Thyroid gland (tissue), 4 donors: ENCODE measurements around the gene ALPK3. TPM values are rescaled to one million over a fixed set of nuclear protein-coding genes. Genes with fewer than 3 reads are reported as not detected.

Experiments
- DNase-seq, 2 donors: peaks; one replicate each; pipeline ENCODE4 v3.0.0-alpha.2; 2019
- H3K27ac ChIP-seq, 3 donors: fragments of 200-600 bp; sonication (generic); 1 replicate in 2 of 3; 2 replicates in 1 of 3; pipeline ENCODE4 v1.5.1; 2016 to 2019; ENCODE audit warnings: mild to moderate bottlenecking in 1 of 3, moderate library complexity in 1 of 3
- H3K27me3 ChIP-seq: fragments of 200-600 bp; sonication (generic); one replicate; pipeline ENCODE4 v1.5.1; 2019
- H3K36me3 ChIP-seq, 2 donors: fragments of 200-600 bp; sonication (generic); one replicate each; pipeline ENCODE4 v1.5.1; 2016 to 2019
- H3K4me1 ChIP-seq, 2 donors: fragments of 200-600 bp; sonication (generic); one replicate each; pipeline ENCODE4 v1.5.1; 2017 to 2019
- H3K4me3 ChIP-seq, 3 donors: fragments of 200-600 bp; sonication (generic); replicated peaks in 1 of 3; 1 replicate in 2 of 3; 2 replicates in 1 of 3; pipeline ENCODE4 v1.5.1; 2016; ENCODE audit warnings: mild to moderate bottlenecking in 1 of 3
- H3K9me3 ChIP-seq: fragments of 200-600 bp; sonication (generic); one replicate; pipeline ENCODE4 v1.5.1; 2017
- POLR2A ChIP-seq, 2 donors: fragments of 450-650 bp; IDR thresholded peaks; one replicate each; pipeline ENCODE4 v1.6.1; 2017; ENCODE audit warnings: antibody characterized with exemption in 2 of 2, mild to moderate bottlenecking in 2 of 2, moderate library complexity in 1 of 2
- WGBS, 2 donors: methylation state at CpG; one replicate each; pipeline ENCODE4 v1.1.5; 2017; 5-methylcytosine and 5-hydroxymethylcytosine counted together
- intact Hi-C: fragments of 100-400 bp; cut with DNase I; formaldehyde crosslinking; loops from one replicate; pipeline ENCODE4 v1.15.1; 2023
- total RNA-seq, 4 donors: library from RNA; depleted of rRNA; stranded (reverse); fragments of >200 nt; gene quantifications; one replicate each; pipeline ENCODE4 v1.2.3, GENCODE V29; 2016
- TF ChIP-seq, protein P1 (sequence below), 6 experiments: fragments of 200-600 bp in 3 of 6; fragments of 450-650 bp in 3 of 6; sonication (generic) in 3 of 6; IDR thresholded peaks; one replicate each; pipeline ENCODE4 v1.5.1; 2016 to 2019; ENCODE audit warnings: antibody characterized with exemption in 6 of 6, mild to moderate bottlenecking in 2 of 6, inconsistent platforms in 1 of 6, moderate library complexity in 1 of 6

Gene ALPK3
- total RNA-seq, 4 donors from 2014 or later, result 5.8 to 10.4 (median 7.4) TPM

DNA sequence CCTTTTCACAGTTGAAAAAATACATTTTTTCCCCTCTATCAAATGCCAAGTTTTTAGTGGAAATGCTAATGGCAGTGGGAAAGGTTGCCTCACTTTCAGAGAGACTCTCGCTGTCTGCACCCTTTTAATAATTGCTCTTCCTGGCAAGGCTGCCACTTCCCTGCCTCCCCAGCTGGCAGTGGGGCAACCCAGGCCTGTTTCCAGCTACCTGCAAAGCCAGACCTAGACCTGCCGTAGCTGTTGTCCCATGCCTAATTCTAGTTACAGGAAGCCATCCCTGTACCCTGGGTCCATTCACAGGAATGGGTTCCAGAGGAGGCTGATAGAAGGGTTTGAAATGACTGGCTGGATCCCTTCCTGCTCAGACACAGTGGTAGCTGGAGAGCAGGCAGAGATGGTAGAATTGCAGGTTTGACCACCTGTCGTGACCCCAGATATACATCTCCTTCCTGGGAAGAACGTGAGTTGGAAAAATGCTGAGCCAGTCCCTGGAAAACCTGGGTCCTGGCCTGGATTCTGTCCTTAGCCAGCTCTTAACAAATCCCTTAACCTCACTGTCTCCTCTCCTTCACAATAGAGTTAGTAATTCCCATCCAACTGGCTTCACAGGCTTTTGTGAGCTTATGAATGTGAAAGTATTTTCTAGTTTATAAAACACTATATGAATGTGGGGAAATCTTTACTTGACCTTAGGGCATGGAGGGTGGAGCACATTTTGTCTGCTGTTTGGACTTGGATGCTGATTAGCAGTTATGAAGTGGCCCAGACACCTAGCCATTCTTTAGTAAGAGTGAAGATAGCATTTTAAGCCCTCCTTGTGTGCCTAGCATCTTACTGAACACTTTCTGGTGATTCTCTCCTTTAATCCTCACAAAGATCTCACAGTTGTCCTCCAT is 12.9 kb upstream of the ALPK3 start:
- WGBS, 2 donors, result 85 to 87% methylated on average over 4 of the region's 4 CpGs
- no peaks in the 10 kb centered on the region for H3K27me3 ChIP-seq
- H3K4me3 ChIP-seq, result no peak overlapping the region
- intact Hi-C loops, result no loop called here
- no peaks in the 10 kb centered on the region for H3K4me1 ChIP-seq
- no peak overlapping the region for H3K27ac ChIP-seq
- no peak for DNase-seq
- TF ChIP-seq, protein P1, sequence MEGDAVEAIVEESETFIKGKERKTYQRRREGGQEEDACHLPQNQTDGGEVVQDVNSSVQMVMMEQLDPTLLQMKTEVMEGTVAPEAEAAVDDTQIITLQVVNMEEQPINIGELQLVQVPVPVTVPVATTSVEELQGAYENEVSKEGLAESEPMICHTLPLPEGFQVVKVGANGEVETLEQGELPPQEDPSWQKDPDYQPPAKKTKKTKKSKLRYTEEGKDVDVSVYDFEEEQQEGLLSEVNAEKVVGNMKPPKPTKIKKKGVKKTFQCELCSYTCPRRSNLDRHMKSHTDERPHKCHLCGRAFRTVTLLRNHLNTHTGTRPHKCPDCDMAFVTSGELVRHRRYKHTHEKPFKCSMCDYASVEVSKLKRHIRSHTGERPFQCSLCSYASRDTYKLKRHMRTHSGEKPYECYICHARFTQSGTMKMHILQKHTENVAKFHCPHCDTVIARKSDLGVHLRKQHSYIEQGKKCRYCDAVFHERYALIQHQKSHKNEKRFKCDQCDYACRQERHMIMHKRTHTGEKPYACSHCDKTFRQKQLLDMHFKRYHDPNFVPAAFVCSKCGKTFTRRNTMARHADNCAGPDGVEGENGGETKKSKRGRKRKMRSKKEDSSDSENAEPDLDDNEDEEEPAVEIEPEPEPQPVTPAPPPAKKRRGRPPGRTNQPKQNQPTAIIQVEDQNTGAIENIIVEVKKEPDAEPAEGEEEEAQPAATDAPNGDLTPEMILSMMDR (IDR thresholded peaks at IDR 0.05), result no peak
- no peak for TF ChIP-seq POLR2A (IDR thresholded peaks at IDR 0.05)
- peaks cover 33 to 42% of the 10 kb centered on the region in 2 donors for H3K36me3 ChIP-seq
- H3K9me3 ChIP-seq, result no peaks in the 10 kb centered on the region

DNA sequence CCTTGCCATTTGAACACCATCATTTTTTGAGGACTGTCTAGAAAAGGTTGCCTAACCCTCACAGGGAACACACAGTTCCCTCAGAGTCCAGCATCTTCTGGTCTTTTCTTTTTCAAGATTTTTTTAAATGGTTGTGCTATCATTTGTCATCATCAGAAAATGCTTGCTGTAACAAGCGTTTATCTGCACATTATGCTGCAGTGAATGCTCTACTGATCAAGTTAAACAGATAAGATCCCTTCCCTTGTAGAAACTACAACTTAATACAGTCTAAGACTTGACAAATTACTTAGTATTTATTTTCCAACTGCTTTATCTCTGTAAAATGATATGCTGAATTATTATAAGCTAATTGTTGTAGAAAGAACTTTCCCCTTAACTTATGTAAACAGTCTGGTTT is 11.9 kb upstream of the ALPK3 start:
- no peaks in the 10 kb centered on the region for H3K27me3 ChIP-seq
- intact Hi-C loops, result no loop called here
- no peak for TF ChIP-seq POLR2A (IDR thresholded peaks at IDR 0.05)
- TF ChIP-seq, protein P1 (IDR thresholded peaks at IDR 0.05), result no peak
- 79% methylated on average over 1 of the region's 1 CpG for WGBS, 2 donors
- H3K4me3 ChIP-seq, result no peak overlapping the region
- peaks cover 23 to 32% of the 10 kb centered on the region in 2 donors for H3K36me3 ChIP-seq
- no peak for DNase-seq
- H3K9me3 ChIP-seq, result no peaks in the 10 kb centered on the region
- no peaks in the 10 kb centered on the region for H3K4me1 ChIP-seq
- H3K27ac ChIP-seq, result no peak overlapping the region

DNA sequence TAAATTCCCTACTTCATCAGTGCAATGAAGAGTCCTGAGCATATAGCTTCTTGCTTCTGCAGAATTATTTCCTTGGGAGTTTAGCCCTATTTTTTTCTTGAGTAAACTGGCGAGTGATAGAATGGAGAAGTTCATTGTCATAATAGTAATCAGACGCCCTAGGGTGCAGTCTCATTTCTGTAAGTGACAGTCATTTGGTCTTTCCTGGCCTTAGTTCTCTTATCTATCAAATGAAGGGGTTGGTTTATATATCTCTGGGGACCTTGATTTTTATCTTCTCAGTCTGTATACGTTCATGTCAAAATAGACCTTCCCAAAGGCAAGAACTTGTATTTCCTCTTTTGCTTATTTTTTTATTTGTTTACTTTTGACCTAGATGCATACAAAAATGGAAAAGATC is 9.9 kb upstream of the ALPK3 start:
- H3K36me3 ChIP-seq, result peaks cover 6 to 14% of the 10 kb centered on the region in 2 donors
- no peak for TF ChIP-seq POLR2A (IDR thresholded peaks at IDR 0.05)
- TF ChIP-seq, protein P1 (IDR thresholded peaks at IDR 0.05), result no peak
- H3K4me1 ChIP-seq, result no peaks in the 10 kb centered on the region
- H3K27ac ChIP-seq, result no peak overlapping the region
- no peaks in the 10 kb centered on the region for H3K9me3 ChIP-seq
- intact Hi-C loops, result no loop called here
- DNase-seq, result no peak
- H3K27me3 ChIP-seq, result no peaks in the 10 kb centered on the region
- H3K4me3 ChIP-seq, result no peak overlapping the region
- 86 to 91% methylated on average over 3 of the region's 3 CpGs for WGBS, 2 donors

DNA sequence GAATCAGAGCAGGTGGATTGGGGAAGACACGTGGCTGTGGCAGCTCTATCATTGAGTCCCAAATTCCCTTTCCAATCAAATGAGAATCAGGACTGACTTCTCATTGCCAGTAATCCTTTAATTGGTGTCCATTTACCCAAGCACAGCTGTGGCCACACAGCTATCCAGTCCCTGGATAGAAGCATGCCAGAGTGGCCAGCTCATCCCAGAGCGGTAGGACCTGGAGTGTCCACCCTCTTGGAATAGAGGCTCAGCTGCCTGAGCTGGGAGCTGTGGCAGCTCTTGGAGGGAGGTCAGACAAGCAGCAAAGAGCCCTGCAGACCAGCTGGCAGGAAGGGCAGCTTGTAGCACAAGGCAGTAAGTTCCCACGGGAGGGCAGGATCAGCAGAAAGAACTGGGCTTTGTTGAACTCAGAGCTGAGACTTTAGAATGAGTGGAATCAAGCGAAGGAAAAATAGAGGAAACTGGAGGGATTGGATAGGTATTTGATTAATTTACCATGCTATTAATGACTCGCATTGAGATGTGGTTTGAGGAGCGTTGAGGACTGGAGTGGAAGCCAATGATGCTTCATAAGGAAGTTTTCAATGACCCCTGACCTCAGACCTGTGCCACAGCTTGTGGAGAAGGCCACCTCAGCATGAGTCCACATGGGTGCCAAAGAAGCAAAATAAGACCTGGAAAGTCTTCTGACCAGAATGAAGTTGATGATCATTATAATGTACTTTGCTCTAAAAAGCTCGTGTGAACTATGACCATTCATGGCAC is 6.9 kb upstream of the ALPK3 start:
- no peak overlapping the region for H3K27ac ChIP-seq
- no peak for DNase-seq
- intact Hi-C loops, result no loop called here
- no peaks in the 10 kb centered on the region for H3K9me3 ChIP-seq
- TF ChIP-seq, protein P1 (IDR thresholded peaks at IDR 0.05), result no peak
- no peak for TF ChIP-seq POLR2A (IDR thresholded peaks at IDR 0.05)
- peaks cover 0 to 5% of the 10 kb centered on the region in 2 donors for H3K4me1 ChIP-seq
- H3K36me3 ChIP-seq, result peaks cover 0 to 3% of the 10 kb centered on the region in 2 donors
- WGBS, 2 donors, result 87 to 93% methylated on average over 7 of the region's 7 CpGs
- no peak overlapping the region for H3K4me3 ChIP-seq
- no peaks in the 10 kb centered on the region for H3K27me3 ChIP-seq
